ENCODE data around the gene IPO8. TPM values are rescaled to one million over a fixed set of nuclear protein-coding genes. Genes with fewer than 3 reads are reported as not detected.
A peak's percentile ranks its signal among the peaks of the same experiment; 100 is the strongest.

Gene IPO8
- 31.2 TPM for polyA plus RNA-seq (2012; ENCODE audit: insufficient read depth, insufficient read length)

GRCh38 chr12:30695199-30696102, at the start of gene IPO8:
TSS of gene IPO8 (minus strand) at chr12:30695869. CDS start at chr12:30695647, 222 bp downstream.
- DNase-seq (ENCODE audit: low read depth, low spot score), result peak; percentile 87
- H3K4me3 ChIP-seq (ENCODE audit: low read length), result peak within 1 kb of the TSS; percentile 75

GRCh38 chr12:30744321-30744720, 48.7 kb upstream of the IPO8 start:
- DNase-seq (ENCODE audit: low read depth, low spot score), result no peak
- no peak overlapping the region for H3K4me3 ChIP-seq (ENCODE audit: low read length)

- no peak overlapping the region for H3K4me3 ChIP-seq (ENCODE audit: low read length)
- DNase-seq (ENCODE audit: low read depth, low spot score), result no peak
Observed at GRCh38 chr12:30740274-30740673, 44.6 kb upstream of the IPO8 start.

GRCh38 chr12:30739020-30739419, 43.4 kb upstream of the IPO8 start:
- H3K4me3 ChIP-seq (ENCODE audit: low read length), result no peak overlapping the region
- DNase-seq (ENCODE audit: low read depth, low spot score), result no peak

- no peak overlapping the region for H3K4me3 ChIP-seq (ENCODE audit: low read length)
- DNase-seq (ENCODE audit: low read depth, low spot score), result no peak
Observed at GRCh38 chr12:30732954-30733637, 37.4 kb upstream of the IPO8 start.

GRCh38 chr12:30730011-30730410, 34.3 kb upstream of the IPO8 start:
- DNase-seq (ENCODE audit: low read depth, low spot score), result no peak
- no peak overlapping the region for H3K4me3 ChIP-seq (ENCODE audit: low read length)

GRCh38 chr12:30729547-30729946, 33.9 kb upstream of the IPO8 start:
- H3K4me3 ChIP-seq (ENCODE audit: low read length), result no peak overlapping the region
- DNase-seq (ENCODE audit: low read depth, low spot score), result no peak

GRCh38 chr12:30726647-30727046, 31.0 kb upstream of the IPO8 start:
- no peak overlapping the region for H3K4me3 ChIP-seq (ENCODE audit: low read length)
- DNase-seq (ENCODE audit: low read depth, low spot score), result no peak

GRCh38 chr12:30725739-30726138, 30.1 kb upstream of the IPO8 start:
- no peak overlapping the region for H3K4me3 ChIP-seq (ENCODE audit: low read length)
- no peak for DNase-seq (ENCODE audit: low read depth, low spot score)

GRCh38 chr12:30719060-30719459, 23.4 kb upstream of the IPO8 start:
- no peak overlapping the region for H3K4me3 ChIP-seq (ENCODE audit: low read length)
- no peak for DNase-seq (ENCODE audit: low read depth, low spot score)

GRCh38 chr12:30707613-30708342, 12.1 kb upstream of the IPO8 start:
- no peak overlapping the region for H3K4me3 ChIP-seq (ENCODE audit: low read length)
- no peak for DNase-seq (ENCODE audit: low read depth, low spot score)

- DNase-seq (ENCODE audit: low read depth, low spot score), result no peak
- no peak overlapping the region for H3K4me3 ChIP-seq (ENCODE audit: low read length)
Observed at GRCh38 chr12:30706476-30706875, 10.8 kb upstream of the IPO8 start.

- DNase-seq (ENCODE audit: low read depth, low spot score), result no peak
Observed at GRCh38 chr12:30701056-30701455, 5.4 kb upstream of the IPO8 start.

GRCh38 chr12:30700216-30700900, 4.7 kb upstream of the IPO8 start:
- no peak for DNase-seq (ENCODE audit: low read depth, low spot score)

More at GRCh38 chr12:30701056-30701455, 5.4 kb upstream of the IPO8 start:
- no peak overlapping the region for H3K4me3 ChIP-seq (ENCODE audit: low read length)

GRCh38 chr12:30698346-30698745, 2.7 kb upstream of the IPO8 start:
- no peak for DNase-seq (ENCODE audit: low read depth, low spot score)
- H3K4me3 ChIP-seq (ENCODE audit: low read length), result no peak overlapping the region

More at GRCh38 chr12:30700216-30700900, 4.7 kb upstream of the IPO8 start:
- H3K4me3 ChIP-seq (ENCODE audit: low read length), result no peak overlapping the region

- DNase-seq (ENCODE audit: low read depth, low spot score), result no peak
- H3K4me3 ChIP-seq (ENCODE audit: low read length), result no peak overlapping the region
Observed at GRCh38 chr12:30696943-30697342, 1.3 kb upstream of the IPO8 start.

- no peak for DNase-seq (ENCODE audit: low read depth, low spot score)
- H3K4me3 ChIP-seq (ENCODE audit: low read length), result peak overlapping the region; percentile 75
Observed at GRCh38 chr12:30696486-30696885, 817 bp upstream of the IPO8 start.

GRCh38 chr12:30696103-30696408, 387 bp upstream of the IPO8 start:
- peak overlapping the region; percentile 75 for H3K4me3 ChIP-seq (ENCODE audit: low read length)
- DNase-seq (ENCODE audit: low read depth, low spot score), result no peak

Data from Jurkat, Clone E6-1 (cell line).